ENCODE measurements around the gene TBC1D24.
A peak's percentile ranks its signal among the peaks of the same experiment; 100 is the strongest.
"Not testable (repeated sequence)": the region's sequence is repeated elsewhere in the genome, so short reads cannot be mapped to it uniquely, and the experiment has no call there.

Gene TBC1D24

DNA sequence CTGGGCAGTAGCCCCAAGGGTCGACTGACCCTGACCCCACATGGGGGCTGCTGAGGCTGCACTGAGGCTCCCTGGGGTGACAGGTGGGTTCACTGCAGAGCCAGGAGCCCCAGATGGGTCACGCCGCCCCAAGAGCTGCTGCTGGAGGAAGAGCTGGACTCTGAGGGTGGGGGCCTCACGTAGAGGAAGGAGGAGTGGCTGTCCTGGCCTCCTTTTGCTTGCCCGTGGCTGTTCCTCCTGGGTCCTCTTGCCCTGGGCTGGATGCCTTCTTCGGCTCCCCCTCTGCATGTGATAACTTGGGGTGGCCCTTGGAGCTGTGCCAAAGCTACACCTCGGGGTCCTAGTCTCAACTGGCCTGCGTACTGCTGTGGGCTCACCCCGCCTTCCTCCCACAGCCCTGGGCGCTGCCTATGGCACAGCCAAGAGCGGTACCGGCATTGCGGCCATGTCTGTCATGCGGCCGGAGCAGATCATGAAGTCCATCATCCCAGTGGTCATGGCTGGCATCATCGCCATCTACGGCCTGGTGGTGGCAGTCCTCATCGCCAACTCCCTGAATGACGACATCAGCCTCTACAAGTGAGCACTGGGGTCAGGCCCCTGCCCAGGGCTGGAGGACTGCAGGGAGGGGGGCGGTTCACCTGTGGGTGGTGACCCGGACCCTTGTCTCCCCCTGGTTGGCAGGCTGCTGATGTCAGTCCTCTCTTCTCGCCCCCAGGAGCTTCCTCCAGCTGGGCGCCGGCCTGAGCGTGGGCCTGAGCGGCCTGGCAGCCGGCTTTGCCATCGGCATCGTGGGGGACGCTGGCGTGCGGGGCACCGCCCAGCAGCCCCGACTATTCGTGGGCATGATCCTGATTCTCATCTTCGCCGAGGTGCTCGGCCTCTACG lies 44.1 kb downstream of the TBC1D24 start:
- DNase-seq = no peak

DNA sequence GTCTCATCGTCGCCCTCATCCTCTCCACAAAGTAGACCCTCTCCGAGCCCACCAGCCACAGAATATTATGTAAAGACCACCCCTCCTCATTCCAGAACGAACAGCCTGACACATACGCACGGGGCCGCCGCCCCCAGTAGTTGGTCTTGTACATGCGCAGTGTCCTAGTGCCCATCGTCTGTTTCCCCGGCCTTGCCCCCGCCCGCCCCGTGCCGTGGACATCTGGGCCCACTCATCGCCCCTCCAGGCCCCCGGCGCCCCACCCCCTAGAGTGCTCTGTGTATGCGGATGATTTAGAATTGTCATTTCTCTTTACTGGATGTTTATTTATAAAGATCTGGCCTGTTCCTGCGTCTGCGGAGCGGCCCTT lies 44.8 kb downstream of the TBC1D24 start:
- no peak for DNase-seq

DNA sequence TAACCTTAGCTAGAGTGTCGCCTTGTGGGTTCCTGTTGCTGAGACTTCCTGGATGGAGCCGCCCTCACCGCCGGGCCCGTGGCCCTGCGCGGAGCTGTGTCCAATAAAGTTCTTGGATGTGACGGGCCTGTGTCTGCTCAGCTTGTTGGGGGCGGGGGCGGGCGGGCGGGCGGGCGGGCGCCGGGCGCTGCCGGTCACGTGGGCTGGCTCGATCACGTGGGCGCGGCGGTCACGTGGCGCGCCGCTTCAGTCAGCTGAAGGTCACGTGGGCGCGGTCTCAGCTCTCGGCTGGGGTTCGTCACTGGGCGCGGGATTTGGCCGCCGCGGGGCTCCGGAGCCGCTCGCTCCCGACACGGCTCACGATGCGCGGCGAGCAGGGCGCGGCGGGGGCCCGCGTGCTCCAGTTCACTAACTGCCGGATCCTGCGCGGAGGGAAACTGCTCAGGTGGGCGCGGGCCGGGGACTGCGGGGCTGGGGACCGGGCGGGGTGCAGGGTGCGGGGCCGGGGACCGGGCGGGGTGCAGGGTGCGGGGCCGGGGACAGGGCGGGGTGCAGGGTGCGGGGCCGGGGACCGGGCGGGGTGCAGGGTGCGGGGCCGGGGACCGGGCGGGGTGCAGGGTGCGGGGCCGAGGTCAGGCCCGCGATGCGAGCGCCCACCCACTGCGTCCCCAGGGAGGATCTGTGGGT lies 45.3 kb downstream of the TBC1D24 start, which contains the start of gene AMDHD2:
Gene AMDHD2, plus strand, starts transcription at position 275 of the 687 bp plus-strand sequence. Its CDS starts 88 bp downstream, at position 363.
- no peak for DNase-seq

DNA sequence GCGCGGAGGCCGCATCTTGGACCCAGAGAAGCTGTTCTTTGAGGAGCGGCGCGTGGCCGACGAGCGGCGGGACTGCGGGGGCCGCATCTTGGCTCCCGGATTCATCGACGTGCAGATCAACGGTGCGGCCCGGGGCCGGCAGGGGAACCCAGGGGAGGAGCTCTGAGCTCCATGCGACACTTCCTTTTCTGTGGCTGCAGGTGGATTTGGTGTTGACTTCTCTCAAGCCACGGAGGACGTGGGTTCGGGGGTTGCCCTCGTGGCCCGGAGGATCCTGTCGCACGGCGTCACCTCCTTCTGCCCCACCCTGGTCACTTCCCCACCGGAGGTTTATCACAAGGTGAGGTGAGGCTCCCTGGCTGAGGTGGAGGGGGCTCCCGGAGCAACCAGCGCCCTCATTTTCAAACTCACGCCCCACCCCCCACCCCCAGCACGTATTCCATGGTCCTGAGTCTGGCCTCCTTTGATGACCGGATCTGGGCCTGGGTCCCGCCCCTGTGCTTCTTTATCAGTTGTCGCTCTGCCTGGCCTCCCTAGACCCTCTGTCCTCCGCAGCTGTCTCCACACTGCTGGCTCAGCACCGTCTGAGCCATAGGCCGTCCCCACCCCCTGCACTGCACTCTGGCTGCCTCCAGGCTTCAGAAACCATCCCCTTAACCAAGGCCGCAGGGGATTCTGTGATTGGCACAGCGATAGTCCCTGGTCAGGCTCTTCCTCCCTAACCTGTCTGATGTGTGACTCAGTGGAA lies 46.0 kb downstream of the TBC1D24 start:
- no peak for DNase-seq

DNA sequence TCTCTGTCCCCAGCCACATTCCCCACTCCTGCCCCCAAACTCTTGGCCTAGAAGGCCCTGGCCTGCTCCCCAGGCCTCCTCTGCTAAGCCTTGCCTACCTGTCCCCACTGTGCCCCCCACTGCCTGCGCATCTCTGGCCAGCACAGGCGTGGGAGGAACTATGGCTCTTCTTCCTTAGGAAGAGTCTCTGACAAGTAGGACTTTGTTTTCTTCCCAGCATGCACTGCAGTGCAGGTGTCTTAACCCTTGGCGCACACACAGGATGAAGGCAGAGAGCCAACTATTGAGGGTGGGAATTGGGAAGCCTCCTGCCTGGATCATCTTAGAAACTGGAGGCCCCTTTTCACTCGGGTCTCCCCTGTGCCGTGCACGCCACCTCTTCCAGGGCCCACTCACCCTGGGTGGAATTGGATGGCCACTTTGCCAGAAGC lies 48.9 kb downstream of the TBC1D24 start:
- DNase-seq = no peak

DNA sequence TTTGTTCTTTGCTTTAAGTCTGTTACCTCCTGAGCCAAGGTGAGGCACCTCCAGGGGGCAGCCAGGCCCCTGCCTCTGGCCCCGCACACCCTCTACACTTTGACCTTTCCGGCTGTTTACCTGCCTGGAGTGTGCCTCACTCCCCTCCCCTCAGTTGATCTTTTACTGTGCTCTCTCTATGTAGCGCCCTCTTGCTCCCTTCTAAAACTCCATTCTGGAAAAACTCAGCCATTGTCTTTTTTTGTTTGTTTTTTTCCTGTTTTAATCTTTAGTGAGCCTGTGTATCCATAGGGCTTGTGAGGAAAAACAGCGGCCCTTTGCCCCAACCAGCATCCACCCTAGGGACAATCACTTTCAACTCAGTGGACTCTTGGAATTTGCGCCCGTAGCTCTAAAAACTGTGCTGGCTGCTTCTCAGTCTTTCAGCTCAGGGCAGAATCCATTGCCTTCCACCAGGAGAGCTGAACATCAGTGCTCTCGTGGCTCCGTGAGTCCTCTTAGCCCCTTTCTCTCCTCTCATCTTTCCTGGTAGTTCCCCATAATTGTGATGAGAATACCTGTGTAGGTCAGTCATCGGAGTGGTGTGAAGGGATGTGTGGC lies 49.5 kb downstream of the TBC1D24 start:
- no peak for DNase-seq

DNA sequence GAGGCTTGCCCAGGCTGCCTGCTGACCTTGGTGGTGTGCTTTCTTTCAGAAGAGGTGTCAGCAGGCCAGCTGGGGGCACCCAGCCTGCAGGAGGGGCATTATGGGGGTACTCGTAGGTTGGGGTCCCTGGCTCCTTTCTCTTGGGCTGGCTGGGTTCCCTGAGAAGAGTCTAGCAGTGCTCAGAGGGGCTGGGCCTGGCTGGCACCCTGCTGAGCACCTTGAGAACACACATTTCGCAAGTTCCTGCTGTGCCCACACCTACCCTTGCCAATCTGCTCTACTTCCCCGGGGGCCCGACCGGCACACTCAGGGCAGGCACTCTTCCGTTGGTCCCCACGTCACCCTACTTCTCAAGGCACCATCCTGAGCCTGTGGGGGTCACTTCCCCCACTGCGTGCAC lies 51.2 kb downstream of the TBC1D24 start:
- no peak for DNase-seq

DNA sequence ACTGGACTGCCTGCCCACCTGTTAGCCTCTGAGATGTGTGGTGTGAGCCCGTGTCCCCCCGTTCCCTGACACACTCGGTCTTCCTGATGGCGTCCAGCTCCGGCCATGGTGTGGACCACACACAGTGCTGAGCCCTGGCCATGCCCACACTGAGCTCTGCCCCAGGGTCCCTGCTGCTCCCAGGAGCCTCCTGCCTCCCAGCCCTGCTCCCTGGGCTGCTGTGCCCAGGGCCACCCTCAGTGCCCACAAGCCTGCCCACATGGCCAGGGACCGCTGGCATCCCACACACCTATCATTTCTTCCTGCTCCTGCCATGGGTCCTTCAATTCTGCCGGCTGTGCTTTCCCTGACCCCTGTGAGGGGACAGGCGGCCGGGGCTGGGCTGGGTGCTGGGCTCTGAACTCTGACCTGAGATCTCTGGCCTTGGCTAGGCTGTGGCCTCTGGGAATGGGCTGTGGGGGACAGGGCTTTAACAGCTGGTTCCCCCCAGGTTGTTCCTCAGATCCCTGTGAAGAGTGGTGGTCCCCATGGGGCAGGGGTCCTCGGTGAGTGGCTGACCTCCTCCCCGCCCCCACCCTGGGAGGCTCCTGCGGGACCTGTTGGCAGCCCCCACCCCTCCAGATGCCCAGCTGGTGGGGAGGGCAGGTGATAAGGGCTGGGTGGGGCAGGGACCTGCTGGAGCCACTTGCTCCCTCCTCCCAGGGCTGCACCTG lies 52.3 kb downstream of the TBC1D24 start:
- DNase-seq = no peak

DNA sequence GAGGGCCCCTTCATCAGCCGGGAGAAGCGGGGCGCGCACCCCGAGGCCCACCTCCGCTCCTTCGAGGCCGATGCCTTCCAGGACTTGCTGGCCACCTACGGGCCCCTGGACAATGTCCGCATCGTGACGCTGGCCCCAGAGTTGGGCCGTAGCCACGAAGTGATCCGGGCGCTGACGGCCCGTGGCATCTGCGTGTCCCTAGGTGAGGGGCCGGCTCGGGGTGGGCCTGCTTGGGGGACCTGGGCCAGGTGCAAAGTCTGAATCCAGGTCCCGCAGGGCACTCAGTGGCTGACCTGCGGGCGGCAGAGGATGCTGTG lies 52.8 kb downstream of the TBC1D24 start:
- no peak for DNase-seq

DNA sequence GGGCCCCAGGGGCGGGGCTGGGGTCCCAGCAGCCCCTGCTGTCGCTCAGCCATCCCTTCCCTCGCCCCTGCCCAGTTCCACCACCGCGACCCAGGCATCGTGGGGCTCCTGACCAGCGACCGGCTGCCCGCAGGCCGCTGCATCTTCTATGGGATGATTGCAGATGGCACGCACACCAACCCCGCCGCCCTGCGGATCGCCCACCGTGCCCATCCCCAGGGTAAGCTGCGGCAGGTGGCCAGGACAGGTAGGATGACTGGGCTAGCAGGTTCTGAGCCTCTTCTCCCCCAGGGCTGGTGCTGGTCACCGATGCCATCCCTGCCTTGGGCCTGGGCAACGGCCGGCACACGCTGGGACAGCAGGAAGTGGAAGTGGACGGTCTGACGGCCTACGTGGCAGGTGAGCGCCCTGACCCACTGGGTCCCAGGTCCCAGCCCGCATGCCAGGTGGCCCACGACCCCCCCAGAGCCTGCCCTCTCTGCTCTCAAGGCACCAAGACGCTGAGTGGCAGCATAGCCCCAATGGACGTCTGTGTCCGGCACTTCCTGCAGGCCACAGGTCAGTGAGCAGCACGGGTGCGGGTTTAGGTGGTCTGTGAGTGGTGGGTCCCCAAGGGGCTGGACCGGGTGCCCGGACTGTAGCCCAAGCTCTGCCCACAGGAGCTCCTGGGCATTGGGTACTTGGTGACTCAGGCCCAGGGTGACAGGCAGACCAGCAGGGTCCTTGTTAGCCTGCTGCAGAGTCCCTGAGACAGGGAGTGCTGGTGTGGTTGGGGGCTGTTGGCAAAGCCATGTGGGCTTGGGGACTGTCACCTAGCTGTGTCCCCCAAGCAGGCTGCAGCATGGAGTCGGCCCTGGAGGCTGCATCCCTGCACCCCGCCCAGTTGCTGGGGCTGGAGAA lies 53.5 kb downstream of the TBC1D24 start:
- no peak for DNase-seq

DNA sequence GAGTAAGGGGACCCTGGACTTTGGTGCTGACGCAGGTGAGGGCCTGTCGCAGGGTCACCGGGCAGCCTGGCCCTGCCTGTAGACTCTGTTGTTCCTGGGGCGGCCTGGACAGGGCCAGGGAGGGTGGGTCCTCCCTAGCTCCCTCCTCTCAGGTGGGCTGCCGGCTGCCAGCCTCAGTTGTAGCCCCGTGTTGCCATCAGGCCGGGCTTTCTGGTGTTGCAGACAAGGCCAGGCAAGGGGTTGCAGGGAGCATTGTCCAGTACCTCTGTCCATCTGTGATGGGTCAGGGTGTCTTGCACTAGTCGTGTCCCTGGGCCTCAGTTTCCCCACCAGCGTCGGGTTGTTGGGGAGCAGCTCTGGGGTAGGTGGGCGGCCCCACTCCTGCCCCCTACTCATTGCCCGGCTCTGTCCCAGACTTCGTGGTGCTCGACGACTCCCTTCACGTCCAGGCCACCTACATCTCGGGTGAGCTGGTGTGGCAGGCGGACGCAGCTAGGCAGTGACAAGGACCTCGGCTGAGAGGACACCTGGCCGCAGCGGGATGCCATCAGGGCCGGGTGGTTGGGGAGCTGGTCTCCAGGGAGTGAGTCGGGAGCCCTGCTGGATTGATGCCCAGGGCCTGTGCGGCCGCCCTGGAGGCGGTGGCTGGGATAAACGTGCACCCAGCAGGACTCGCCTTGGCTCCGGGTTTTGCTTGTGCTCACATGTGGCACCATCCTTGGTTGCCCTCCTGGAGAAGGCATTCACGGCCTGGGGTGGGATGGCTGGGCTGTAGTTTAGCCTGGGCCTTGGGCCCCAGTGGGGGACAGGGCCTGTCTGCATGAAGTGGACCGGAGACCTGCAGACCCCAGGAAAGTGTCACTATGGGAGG lies 54.4 kb downstream of the TBC1D24 start:
- no peak for DNase-seq

DNA sequence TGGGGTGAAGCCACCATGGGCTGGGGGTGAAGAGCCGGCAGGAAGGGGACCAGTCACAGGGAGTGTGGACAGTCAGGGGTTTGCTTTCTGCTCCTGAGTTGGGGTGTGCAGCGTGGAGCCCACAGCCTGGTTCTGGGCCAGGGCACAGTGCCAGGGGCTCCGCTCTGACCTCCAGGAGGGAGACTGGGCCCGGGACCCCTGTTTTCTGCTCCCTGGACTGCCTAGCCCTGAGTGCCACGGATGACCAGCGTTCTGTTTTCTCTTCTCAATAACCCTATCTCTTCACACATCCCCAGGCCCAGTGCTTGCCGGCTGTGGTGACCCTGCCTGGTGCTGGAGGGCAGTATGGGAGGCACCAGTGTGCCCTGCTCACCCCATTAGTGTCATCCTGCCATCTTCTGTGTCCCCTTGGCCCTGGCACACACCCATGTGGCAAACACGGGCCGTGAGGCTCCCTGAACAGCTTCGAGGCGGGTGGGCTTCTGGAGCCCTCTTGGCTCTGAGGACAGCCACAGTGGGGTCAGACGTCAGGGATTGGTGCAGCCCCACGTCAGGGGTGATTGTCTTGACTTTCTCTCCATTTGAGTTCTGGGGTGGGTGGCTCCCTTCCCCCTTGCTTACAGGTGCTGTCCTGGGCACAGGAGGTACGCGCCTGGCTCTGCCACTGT lies 55.2 kb downstream of the TBC1D24 start:
- no peak for DNase-seq

DNA sequence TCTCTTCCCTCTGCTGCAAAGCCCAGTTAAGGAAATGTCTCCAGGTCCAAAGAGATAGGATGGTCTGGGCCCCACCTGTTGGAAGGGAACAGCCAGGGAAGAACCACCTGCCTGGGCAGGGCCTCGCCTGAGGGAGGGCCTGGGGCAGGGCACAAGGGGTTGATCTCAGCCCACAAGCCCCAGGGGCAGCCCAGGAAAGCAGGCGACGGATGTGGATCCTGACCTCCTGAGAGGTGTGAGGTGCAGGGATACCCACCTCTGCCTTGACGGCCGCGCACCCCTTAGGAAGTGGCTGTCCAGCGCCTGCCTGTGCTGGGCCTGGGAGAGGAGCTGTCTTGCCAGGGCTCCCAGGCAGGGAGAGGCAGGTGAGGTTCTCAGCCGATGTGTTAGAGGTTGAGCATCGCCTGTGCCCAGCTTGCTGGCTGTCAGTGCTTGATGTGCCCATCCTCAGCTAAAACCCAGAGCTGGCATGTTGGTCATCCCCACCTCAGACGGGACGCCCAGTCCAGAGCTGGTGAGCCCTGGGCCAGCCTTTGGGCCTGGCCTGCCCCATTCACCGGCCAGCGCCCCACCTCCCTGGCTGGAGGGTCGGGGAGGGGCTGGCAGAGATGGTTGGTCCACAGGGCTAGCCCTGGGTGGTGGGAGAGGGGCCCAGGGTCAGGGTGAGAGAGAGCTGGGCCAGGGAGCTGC lies 55.8 kb downstream of the TBC1D24 start:
- no peak for DNase-seq

DNA sequence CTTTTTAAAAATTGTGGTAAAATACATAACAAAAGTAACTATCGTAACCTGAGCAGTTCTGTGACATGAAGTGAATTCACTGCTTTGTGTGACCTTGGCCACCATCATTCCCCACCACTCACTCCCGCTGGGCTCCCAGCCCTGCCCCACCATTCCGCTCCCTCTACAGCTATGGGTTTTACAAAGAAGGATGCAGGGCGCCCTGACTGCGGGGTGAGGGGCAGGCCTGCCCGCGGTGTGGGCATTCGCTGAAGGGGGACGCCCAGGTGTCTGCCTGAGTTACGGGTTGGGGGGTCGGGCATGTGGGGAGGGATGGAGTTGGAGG lies 56.4 kb downstream of the TBC1D24 start, which contains the start of gene CEMP1:
Gene CEMP1, minus strand, starts transcription at position 38 of the 325 bp plus-strand sequence. CDS start 335 bp downstream, outside the sequence.
- no peak for DNase-seq

DNA sequence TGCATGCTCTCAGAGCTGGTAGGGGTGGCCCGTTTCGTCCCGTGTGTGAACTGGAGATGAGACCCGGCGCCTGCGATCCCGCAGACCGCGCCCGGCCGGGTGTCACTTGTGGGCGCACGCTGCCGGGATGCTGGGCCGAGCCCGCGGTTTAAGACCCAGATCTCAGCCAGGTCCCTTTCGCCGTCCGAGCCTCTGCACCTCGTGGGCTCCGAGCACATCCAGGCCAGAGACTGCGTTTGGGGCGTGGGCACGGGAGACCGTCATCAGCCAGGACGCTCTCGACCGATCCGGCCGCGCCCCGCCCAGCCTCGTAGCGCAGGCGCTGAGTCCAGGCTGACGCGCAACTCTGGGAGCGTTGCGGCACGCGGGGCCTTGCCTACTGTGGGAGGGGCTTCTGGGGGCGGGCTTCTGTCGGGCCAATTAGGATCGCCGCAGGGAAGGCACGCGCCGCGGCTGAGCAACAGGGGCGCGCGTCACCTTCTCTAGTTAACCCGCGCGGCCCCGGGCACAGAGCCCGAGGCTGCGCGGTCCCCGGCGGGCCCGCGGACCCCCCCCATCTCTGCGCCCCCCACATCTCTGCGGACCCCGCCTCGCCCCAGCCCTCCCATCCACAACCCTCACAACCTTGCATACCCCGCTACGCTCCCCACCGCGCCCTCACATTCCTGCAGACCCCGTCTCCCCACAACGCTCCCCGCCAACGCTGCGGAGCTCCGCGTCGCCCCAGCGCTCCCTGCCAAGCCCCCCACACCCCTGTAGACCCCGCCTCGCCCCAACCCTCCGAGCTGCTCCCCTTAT lies 57.0 kb downstream of the TBC1D24 start:
- peak; percentile 51 for DNase-seq

DNA sequence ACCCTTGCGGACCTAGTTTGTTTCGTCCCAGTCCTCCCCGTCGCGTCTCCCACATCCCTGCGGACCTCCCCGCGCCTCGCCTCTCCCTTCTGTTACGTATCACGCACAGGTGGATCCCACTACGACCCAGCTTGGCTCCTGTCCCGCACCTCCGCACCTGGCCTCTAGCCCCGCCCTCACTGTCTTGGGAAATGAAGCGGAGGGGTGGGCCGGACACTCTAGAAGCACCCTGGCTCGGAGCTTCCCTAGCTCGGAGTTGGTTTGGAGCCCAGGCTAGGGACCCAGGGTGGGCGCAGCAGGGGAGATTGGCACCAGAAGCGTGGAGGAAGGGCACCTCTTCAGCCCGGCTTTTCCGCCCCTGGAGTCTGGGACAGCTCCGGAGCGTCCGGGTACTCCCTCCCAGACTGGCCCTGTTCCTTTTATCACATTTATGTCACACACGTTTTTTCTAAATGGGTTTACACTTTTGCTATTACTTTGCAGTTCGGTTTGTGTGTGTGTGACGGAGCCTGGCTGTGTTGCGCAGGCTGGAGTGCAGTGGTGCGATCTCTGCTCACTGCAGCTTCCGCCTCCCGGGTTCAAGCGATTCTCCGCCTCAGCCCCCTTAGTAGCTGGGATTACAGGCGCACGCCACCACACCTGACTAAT lies 57.7 kb downstream of the TBC1D24 start:
- peak; percentile 30 for DNase-seq

DNA sequence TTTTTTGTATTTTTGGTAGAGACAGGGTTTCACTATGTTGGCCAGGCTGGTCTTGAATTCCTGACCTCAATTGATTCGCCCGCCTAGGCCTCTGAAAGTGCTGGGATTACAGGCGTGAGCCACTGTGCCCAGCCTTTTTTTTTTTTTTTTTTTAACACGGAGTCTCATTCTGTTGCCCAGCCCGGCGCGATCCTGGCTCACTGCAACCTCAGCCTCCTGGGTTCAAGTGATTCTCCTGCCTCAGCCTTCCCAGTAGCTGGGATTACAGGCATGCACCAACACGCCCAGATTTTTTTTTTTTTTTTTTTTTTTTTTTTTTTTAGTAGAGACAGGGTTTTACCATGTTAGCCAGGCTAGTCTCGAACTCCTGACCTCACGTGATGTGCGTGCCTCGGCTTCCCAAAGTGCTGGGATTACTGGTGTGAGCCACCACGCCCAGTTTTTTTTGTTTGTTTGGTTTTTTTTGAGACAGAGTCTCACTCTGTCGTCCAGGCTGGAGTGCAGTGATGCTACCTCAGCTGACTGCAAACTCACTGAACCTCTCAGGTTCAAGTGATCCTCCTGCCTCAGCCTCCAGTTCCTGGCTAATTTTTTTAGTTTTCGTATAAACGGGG lies 58.3 kb downstream of the TBC1D24 start:
- DNase-seq = not testable (repeated sequence)
